Natural killer cell treated with Interleukin-12 subunit alpha and Interleukin-12 subunit beta and Interleukin-15 and Interleukin-18, amount 100 ng/mL, for 72 hours (primary cell): ENCODE measurements around the gene SPTB. TPM values are rescaled to one million over a fixed set of nuclear protein-coding genes. Genes with fewer than 3 reads are reported as not detected.

ENCODE experiments used
- ATAC-seq, 2 donors: fragments of 150-1000 bp; cut with Tn5 transposase in 1 of 2; sonication (Bioruptor Pico), chemical (Tn5 transposase) in 1 of 2; 2 replicates each; pipeline ENCODE4 v1.10.0; 2021
- DNase-seq: peaks from one replicate; pipeline ENCODE4 v3.0.0; 2022; ENCODE audit warnings: low spot score
- H3K27ac Mint-ChIP-seq, 2 donors: 1 replicate in 1 of 2; 2 replicates in 1 of 2; pipeline ENCODE4 v1.8.0; 2022; ENCODE audit warnings: mixed read lengths in 2 of 2, mild to moderate bottlenecking in 1 of 2, moderate library complexity in 1 of 2
- H3K27me3 Mint-ChIP-seq, 2 donors: 1 replicate in 1 of 2; 2 replicates in 1 of 2; pipeline ENCODE4 v1.8.0; 2022; ENCODE audit warnings: mixed read lengths in 2 of 2
- H3K36me3 Mint-ChIP-seq: one replicate; pipeline ENCODE4 v1.8.0; 2022; ENCODE audit warnings: mixed read lengths
- H3K4me1 Mint-ChIP-seq, 2 donors: 1 replicate in 1 of 2; 2 replicates in 1 of 2; pipeline ENCODE4 v1.8.0; 2022; ENCODE audit warnings: low read depth in 2 of 2, mixed read lengths in 2 of 2, mild to moderate bottlenecking in 1 of 2
- H3K4me3 Mint-ChIP-seq: one replicate; pipeline ENCODE4 v1.8.0; 2022; ENCODE audit warnings: mixed read lengths
- H3K9me3 Mint-ChIP-seq: 2 replicates; pipeline ENCODE4 v1.8.0; 2022; ENCODE audit warnings: mixed read lengths
- total RNA-seq, 2 donors: library from RNA; stranded (reverse); gene quantifications; one replicate each; pipeline ENCODE4 v1.2.3, GENCODE V29; 2022

Gene SPTB
- total RNA-seq, 2 donors from 2014 or later: 0.07 to 0.14 TPM

DNA sequence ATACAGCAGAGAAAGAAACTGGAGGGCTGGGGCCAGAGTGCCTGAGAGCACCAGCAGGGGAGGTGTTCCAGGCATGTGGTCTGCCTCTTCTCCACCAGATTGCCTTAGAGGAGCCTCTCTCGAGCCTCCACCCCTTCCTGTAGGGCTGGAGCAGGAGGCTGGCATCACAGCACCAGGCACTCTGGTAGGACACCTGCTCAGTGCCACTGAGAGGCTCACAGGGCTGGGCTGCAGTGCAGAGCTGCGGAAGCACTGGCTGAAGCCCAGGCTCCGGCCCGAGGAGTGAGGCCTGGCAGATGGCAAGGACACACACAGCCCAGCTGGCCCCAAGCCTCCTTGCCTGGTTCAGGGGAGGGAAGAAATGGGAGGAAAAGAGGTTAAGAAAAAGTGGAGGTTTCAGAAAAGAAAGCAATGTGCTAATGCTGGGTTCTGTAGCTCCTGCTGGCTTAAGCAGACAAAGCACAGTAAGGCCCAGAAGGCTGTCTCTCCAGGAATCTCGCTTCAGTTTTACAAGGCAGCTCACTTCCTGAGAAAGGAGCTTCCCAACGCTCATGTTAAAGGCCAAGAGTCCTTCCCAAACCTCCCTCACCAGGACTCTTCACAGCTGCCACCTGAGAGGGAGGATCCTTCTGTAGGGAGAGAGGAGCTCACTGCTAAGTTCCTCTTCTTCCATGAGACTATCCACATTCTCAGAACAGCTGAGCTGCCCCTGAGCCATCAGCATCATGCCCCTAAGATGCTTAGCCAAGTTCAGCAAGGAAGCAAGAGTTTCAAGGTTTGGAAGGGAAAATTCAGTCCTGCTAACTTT lies 23.8 kb downstream of the SPTB start:
- Mint-ChIP-seq H3K9me3 (no peaks in the 10 kb centered on the region), H3K27me3 (peaks cover 17 to 37% of the 10 kb centered on the region in 2 donors), H3K36me3 (no peaks in the 10 kb centered on the region), H3K4me1 (no peaks in the 10 kb centered on the region), H3K4me3 (no peak overlapping the region), H3K27ac (no peak overlapping the region)
- DNase-seq: no peak
- ATAC-seq: no peak

DNA sequence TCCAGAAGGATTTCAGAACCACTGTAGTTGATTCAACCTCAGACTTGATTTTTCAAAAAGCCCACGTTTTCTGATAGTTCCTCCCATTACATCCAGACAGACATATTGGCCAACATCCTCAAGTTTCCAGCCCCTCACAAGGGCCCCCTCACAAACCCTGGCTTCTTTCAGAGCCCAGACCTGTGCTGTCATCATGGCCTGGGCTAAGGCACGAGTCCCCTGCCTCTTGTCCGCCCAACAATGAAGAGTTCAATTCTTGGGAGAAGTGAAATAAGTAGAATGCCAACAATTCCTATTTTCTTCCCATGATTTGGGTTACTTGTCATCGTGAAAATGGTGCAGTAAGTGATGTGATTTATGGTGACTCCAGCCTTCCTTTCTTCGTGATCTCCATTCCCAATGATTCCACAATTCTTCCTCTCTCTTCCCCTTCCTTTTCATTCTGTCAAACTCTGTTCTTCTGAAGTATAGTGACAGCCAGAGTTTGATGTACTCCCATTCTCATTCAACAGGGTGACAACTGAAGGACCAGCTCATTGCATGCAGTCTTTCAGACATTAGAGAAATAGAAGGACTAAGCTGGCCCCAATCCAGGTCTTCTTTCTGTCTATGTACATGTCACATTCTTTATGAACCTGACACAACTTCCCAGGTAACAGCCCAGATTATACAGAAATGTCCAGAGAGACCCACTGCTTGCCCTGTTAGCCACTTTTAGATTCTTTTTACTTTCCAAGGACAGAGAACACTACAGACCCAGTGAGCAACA lies 29.2 kb downstream of the SPTB start:
- Mint-ChIP-seq H3K27ac (no peak overlapping the region), H3K9me3 (no peaks in the 10 kb centered on the region), H3K4me1 (peaks cover 0 to 6% of the 10 kb centered on the region in 2 donors), H3K27me3 (peaks cover 19 to 44% of the 10 kb centered on the region in 2 donors), H3K4me3 (no peak overlapping the region), H3K36me3 (no peaks in the 10 kb centered on the region)
- DNase-seq (no peak), ATAC-seq (no peak)

GRCh38 chr14:64849940-64850339 lies 29.8 kb downstream of the SPTB start:
- DNase-seq (no peak), ATAC-seq (no peak)
- H3K27me3 Mint-ChIP-seq: peaks cover 23 to 49% of the 10 kb centered on the region in 2 donors

GRCh38 chr14:64848239-64848638 lies 31.5 kb downstream of the SPTB start:
- DNase-seq (no peak), ATAC-seq (no peak)
- H3K36me3 Mint-ChIP-seq: no peaks in the 10 kb centered on the region
- peaks cover 31 to 58% of the 10 kb centered on the region in 2 donors for H3K27me3 Mint-ChIP-seq
- peaks cover 0 to 6% of the 10 kb centered on the region in 2 donors for H3K4me1 Mint-ChIP-seq
- no peak overlapping the region for H3K27ac Mint-ChIP-seq
- H3K4me3 Mint-ChIP-seq: no peak overlapping the region
- no peaks in the 10 kb centered on the region for H3K9me3 Mint-ChIP-seq

More at GRCh38 chr14:64849940-64850339, 29.8 kb downstream of the SPTB start:
- H3K4me1 Mint-ChIP-seq: peaks cover 0 to 6% of the 10 kb centered on the region in 2 donors
- no peak overlapping the region for H3K4me3 Mint-ChIP-seq
- H3K27ac Mint-ChIP-seq: no peak overlapping the region
- H3K36me3 Mint-ChIP-seq: no peaks in the 10 kb centered on the region
- no peaks in the 10 kb centered on the region for H3K9me3 Mint-ChIP-seq

- no peak for ATAC-seq
- no peak for DNase-seq
- Mint-ChIP-seq H3K36me3 (no peaks in the 10 kb centered on the region), H3K27me3 (peaks cover 31 to 55% of the 10 kb centered on the region in 2 donors), H3K9me3 (no peaks in the 10 kb centered on the region), H3K27ac (no peak overlapping the region), H3K4me1 (peaks cover 0 to 6% of the 10 kb centered on the region in 2 donors), H3K4me3 (no peak overlapping the region)
These were observed 33.4 kb downstream of the SPTB start for GRCh38 chr14:64846319-64846718.

DNA sequence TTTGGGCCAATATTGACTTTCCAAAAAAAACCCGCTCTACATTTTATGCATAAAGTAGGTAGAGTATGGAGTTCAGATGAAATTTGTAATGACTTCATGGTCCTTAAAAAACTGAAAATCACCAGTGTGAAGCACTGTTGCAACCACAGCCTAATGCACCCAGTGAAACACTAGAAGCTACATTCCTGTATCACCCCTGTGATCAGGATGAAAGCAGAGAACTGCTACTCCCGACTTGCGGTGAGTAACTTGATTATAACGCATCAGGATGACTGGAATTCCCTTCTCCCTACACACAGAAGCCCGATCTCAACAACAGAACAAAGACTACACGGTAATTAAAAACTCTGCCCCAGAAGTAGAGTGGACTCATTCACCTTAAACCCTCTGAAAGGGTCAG lies 33.8 kb downstream of the SPTB start:
- DNase-seq: no peak
- H3K27me3 Mint-ChIP-seq: peaks cover 34 to 55% of the 10 kb centered on the region in 2 donors
- H3K36me3 Mint-ChIP-seq: no peaks in the 10 kb centered on the region
- no peak overlapping the region for H3K27ac Mint-ChIP-seq
- peaks cover 0 to 6% of the 10 kb centered on the region in 2 donors for H3K4me1 Mint-ChIP-seq
- no peak for ATAC-seq
- H3K4me3 Mint-ChIP-seq: no peak overlapping the region
- H3K9me3 Mint-ChIP-seq: no peaks in the 10 kb centered on the region

DNA sequence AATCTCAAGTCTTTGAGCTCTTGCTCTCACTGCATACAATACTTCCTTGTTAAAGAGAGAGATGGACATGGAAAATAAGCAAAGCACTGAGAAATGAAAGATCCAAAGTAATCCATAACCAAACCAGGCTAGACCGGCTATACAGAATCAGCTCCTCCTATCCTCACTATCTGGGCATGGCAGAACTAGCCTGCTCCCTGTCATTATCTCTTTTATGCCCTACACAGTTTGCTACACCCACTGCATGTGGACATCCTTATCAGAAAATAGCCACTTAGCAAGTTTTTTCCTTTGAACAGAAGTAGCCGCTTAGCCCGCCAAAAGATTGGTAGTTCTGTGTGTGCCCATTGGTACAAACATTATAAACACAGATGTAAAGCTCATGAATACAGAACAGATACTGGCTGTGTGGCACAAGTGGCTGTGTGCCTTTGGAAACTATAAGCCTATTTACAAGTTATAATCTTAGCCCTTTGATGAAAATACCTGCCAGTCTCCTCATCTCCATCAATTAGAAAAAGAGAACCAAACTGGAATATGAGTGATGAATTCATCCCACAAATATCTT lies 34.7 kb downstream of the SPTB start:
- H3K27me3 Mint-ChIP-seq: peaks cover 31 to 50% of the 10 kb centered on the region in 2 donors
- DNase-seq (no peak), ATAC-seq (no peak)
- H3K4me3 Mint-ChIP-seq: no peak overlapping the region
- H3K9me3 Mint-ChIP-seq: no peaks in the 10 kb centered on the region
- no peak overlapping the region for H3K27ac Mint-ChIP-seq
- H3K36me3 Mint-ChIP-seq: no peaks in the 10 kb centered on the region
- peaks cover 0 to 6% of the 10 kb centered on the region in 2 donors for H3K4me1 Mint-ChIP-seq

GRCh38 chr14:64844272-64844671 lies 35.4 kb downstream of the SPTB start:
- no peak for DNase-seq
- H3K9me3 Mint-ChIP-seq: no peaks in the 10 kb centered on the region
- no peak overlapping the region for H3K4me3 Mint-ChIP-seq
- ATAC-seq: no peak
- no peak overlapping the region for H3K27ac Mint-ChIP-seq
- H3K27me3 Mint-ChIP-seq: peaks cover 31 to 52% of the 10 kb centered on the region in 2 donors
- peaks cover 0 to 6% of the 10 kb centered on the region in 2 donors for H3K4me1 Mint-ChIP-seq
- no peaks in the 10 kb centered on the region for H3K36me3 Mint-ChIP-seq

GRCh38 chr14:64843548-64843947 lies 36.2 kb downstream of the SPTB start:
- Mint-ChIP-seq H3K36me3 (no peaks in the 10 kb centered on the region), H3K9me3 (no peaks in the 10 kb centered on the region), H3K4me3 (no peak overlapping the region), H3K27ac (no peak overlapping the region), H3K27me3 (peaks cover 34 to 56% of the 10 kb centered on the region in 2 donors), H3K4me1 (peaks cover 0 to 6% of the 10 kb centered on the region in 2 donors)
- ATAC-seq: no peak
- no peak for DNase-seq

DNA sequence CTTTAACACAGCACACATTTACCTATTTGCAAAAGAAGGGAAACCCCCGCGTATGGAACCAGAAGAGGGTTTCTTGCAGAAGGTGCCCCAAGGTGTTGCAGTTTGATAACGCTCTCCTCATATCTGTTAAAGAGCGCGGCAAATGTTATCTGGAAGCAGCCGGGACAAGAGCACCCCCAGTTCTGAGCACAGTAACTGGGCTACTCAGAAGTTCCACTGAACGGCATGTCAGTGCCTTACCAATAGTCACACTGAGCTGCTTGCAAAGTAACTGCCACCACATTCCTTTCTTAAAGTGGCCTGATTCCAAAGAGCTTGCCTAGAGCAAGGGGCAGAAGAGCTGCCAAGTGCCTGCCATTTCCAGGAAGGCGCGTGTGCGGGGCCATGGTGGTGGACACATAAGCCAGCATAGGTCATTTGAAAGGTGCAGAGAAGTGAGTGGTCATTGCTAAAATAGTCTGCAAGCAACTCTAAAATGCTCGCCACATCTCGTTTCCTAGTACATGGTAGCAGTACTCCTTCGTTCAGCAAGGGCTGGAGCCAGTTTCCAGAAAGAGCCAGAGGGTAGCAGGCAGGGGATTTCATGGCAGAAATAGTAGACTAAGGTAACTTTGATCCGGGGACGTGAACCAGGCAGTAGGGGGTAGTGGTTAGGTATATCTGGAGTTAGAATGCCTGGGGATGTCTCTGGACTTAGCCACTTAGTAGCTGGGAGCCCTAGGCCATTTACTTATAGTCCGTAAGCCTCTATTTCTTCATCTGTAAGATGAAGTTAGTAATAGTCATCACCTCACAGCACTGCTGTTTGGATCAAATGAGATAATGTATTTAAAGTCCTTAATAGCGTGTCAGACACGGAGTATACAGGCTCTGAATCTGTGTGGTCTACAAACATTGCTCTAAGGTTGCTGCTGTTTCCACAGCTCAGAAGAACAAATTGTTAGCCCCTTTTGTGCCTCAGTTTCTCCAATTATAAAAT lies 37.6 kb downstream of the SPTB start:
- Mint-ChIP-seq H3K9me3 (no peaks in the 10 kb centered on the region), H3K27ac (no peak overlapping the region), H3K4me1 (no peaks in the 10 kb centered on the region), H3K27me3 (peaks cover 28 to 56% of the 10 kb centered on the region in 2 donors), H3K36me3 (no peaks in the 10 kb centered on the region), H3K4me3 (no peak overlapping the region)
- no peak for DNase-seq
- ATAC-seq: no peak

DNA sequence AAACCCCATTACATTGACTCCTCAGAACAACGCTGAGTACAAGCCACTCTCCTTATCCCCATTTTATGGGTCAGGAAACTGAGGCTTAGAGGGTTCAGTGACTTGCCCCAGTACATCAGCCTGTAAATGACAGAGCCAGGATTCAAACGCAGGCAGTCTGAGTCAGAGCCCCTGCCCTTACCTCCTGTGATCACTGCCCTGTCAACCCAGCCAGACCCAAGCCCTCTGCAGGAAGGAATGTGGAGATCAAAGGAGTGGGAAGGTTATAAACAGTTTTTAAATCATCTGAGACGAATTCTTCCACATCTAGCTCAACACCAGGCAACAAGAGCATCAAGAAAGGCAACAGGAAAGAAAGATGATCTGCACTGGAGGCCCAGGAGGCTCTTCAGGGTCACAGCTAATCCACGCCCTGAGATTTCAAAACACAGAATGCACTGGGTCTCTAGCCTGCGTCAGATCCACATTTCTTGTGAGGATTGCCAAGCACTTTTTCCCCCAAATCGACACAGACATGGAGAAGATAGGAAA lies 38.5 kb downstream of the SPTB start:
- H3K27me3 Mint-ChIP-seq: peaks cover 32 to 61% of the 10 kb centered on the region in 2 donors

GRCh38 chr14:64838656-64839055 lies 41.1 kb downstream of the SPTB start:
- Mint-ChIP-seq H3K36me3 (no peaks in the 10 kb centered on the region), H3K27ac (no peak overlapping the region), H3K27me3 (peaks cover 19 to 42% of the 10 kb centered on the region in 2 donors), H3K9me3 (no peaks in the 10 kb centered on the region), H3K4me1 (no peaks in the 10 kb centered on the region), H3K4me3 (no peak overlapping the region)
- DNase-seq: no peak
- no peak for ATAC-seq

More for the DNA sequence above, 38.5 kb downstream of the SPTB start:
- DNase-seq (no peak), ATAC-seq (no peak)
- no peaks in the 10 kb centered on the region for H3K4me1 Mint-ChIP-seq
- no peak overlapping the region for H3K27ac Mint-ChIP-seq
- no peaks in the 10 kb centered on the region for H3K9me3 Mint-ChIP-seq
- H3K36me3 Mint-ChIP-seq: no peaks in the 10 kb centered on the region
- no peak overlapping the region for H3K4me3 Mint-ChIP-seq

- no peak for DNase-seq
- Mint-ChIP-seq H3K4me3 (no peak overlapping the region), H3K9me3 (no peaks in the 10 kb centered on the region), H3K4me1 (no peaks in the 10 kb centered on the region), H3K27ac (no peak overlapping the region), H3K27me3 (peaks cover 9 to 21% of the 10 kb centered on the region in 2 donors), H3K36me3 (no peaks in the 10 kb centered on the region)
- no peak for ATAC-seq
These were observed 44.3 kb downstream of the SPTB start for GRCh38 chr14:64835431-64835830.
